ENCODE measurements around the gene TRMT1.
A peak's percentile ranks its signal among the peaks of the same experiment; 100 is the strongest.
"Not testable (repeated sequence)": the region's sequence is repeated elsewhere in the genome, so short reads cannot be mapped to it uniquely, and the experiment has no call there.

TRMT1 gene

DNA sequence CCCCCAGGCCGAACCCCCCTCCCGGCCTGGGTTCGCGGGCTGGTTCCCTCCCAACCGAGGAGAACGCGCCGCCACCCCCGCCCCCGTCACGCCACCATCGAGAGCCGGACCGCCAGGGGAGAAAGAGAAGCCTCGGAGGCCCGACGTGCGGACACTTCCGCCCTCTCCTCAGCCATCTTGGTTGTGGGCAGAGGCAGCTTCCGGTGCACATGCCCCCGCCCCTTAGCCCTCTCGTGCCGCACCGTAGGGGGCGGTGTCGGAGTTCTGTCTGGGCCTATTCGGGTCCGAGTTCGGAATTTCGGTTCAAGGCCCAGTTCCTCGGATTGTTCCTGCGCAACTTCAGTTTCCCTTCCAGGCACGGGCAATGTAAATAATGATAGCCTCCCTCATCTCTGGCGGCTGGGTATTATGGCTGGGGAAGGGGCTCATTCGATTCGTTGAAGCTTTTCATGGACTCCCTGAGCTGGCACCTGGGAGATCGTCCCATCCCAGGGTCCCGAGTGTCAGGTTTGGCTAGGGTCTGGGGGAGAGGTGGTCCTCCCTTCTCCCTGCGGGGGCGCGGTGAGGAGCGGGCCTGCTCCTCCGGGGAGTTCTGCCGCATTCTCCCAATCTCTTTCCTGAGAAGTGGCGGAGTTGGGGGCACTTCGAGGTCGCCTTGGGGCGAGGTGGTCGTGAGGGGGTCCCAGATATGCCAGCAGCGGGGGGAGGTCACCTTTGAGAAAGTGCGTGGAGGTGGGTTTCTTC lies 33.8 kb upstream of the TRMT1 start, which contains the start of the genes IER2 and STX10:
Gene IER2, plus strand, starts transcription at position 225 of the 744 bp plus-strand sequence. CDS start 2,776 bp downstream, outside the sequence.
Gene STX10, minus strand, starts transcription at position 189 of the 744 bp plus-strand sequence. CDS start 202 bp downstream, outside the sequence.
- peak; percentile 78 for DNase-seq

DNA sequence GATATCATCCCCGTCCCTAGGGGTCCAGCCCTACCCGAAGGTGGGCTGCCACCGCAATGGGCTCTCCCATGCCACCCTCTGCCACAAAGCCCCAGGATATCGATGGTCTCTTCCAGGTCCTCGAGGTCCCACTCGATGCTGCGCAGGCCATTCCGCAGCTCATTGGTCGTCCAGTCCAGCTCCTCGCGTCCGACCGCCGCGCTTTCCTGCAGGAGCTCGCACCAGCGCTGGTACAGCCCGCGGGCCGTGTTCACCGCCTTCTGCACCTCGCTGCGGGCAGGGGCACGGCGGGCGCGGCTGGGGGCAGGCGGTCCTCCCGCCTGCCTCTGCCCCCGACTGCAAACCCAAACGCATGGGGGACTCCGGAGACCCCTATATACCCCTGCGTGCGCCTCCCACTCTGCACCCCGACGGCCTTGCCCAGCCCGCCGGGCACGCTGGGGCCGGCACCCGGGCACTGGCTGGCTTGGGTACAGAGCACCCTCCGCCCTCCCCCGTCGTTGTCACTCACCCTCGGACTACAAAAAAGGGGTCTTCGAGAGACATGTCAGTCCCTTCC lies 33.2 kb upstream of the TRMT1 start:
- DNase-seq: no peak

DNA sequence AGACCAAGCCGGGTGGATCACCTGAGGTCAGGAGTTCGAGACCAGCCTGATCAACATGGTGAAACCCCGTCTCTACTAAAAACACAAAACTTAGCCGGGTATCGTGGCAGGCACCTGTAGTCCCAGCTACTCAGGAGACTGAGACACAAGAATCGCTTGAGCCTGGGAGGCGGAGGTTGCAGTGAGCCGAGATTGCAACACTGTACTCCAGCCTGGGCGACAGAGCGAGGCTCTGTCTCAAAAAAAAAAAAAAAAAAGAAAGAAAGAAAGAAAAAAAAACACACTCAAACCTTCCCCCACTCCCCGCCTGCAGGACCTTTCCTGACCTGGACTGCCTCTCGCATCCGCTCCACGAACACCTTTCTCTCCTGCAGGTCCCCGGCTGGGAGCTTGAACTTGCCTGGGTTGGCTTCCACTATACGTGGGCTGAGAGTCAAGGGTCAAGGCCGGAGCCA lies 32.7 kb upstream of the TRMT1 start:
- DNase-seq: not testable (repeated sequence)

DNA sequence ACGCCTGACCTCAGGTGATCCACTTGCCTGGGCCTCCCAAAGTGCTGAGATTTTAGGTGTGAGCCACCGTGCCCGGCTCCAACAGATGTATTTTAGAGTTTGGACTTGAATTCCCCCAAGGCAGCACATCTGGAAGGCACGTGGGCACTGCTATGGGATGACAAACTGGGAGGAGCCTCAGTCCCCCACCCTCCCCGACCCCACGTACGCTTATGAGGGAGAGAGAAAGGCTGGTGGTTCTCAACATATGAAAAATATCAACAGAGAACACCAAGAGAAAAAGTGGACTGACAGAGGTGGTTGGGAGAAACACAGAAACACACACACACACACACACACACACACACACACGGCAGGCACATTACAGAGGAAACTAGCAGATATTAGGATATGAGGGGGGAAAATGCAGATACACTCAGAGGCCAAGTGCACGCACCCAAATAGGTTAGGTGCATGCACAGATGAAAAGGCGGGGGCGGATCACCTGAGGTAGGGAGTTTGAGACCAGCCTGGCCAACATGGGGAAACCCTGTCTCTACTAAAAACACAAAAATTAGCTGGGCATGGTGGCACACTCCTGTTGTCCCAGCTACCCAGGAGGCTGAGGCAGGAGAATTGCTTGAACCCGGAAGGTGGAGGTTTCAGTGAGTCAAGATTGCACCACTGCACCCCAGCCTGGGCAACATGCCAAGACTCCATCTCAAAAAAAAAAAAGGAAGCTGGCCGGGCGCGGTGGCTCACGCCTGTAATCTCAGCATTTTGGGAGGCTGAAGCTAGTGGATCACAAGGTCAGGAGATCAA lies 30.4 kb upstream of the TRMT1 start:
- DNase-seq: no peak

DNA sequence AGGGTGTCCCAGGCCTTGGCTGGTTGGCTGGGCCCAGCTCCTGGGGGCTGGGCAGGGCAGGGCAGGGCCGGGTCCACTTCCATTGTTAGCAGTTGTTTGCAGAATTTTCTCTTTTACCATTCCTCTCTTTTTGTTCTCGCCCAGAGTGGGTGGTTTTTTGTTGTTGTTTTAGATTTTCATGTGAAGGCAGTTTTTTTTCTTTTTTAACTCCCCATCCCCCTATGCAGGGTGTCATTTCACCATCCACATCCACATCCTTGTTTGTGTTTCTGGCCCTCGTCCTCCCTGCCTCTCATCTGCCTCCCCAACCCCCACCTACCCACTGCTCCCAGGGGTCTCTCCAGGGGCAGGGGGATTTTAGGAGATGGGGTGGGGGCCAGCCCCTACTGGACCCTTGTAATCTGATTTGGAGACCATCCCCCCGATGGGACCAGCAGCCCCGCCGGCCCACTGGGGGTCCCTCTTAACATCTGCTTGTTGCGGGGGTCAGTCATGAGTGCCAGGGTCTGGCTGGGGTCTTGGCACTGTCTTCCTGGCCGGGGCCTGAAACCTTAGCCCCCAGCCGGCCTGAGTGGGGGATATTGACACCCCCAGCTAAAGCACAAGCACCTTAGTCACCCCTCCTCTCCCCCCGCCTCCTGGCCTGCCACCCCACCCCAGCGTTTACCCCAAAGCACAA lies 23.2 kb upstream of the TRMT1 start:
- no peak for DNase-seq

DNA sequence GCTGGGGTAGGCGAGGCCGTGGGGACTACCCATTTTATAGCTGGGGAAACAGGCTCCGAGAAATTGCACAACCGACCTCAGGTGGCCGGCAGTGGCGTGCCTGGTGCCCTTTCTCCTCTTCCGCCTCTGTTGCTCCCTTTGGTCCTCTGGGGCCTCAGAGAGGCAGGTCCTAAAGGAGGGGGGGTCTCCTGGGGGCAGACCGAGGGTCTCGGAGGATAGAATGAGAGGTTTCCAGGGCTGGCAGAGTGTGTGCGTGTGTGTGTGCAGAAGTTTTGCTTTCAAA lies 22.3 kb upstream of the TRMT1 start:
- no peak for DNase-seq

DNA sequence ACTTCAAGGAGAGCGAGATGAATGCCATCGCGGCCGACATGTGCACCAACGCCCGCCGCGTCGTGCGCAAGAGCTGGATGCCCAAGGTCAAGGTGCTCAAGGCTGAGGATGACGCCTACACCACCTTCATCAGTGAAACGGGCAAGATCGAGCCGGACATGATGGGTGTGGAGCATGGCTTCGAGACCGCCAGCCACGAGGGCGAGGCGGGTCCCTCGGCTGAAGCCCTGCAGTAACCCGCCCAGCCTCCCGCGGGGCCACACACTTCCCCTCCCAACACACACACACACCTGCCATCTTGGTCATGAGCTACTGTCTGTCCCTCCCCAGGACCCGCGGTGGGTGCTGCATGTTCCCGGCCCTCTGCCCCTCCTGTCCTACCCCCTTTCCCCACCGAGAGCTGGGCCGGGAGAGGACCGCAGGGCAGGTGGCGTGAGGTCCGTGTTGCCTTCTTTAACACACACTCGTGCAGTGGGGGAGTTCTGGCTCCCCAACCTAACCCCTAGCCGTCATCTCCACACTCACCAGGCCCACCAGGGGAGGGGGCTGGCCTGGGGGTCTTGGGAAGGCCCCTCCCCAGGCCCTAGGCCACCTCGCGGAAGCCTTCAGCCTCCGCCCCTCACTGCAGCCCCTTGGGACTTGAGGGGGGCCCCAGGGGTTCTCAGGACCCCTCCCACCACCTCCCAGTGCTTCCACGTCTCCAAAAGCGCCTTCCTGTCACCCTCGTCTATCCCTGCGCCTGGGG lies 21.8 kb upstream of the TRMT1 start:
- no peak for DNase-seq

DNA sequence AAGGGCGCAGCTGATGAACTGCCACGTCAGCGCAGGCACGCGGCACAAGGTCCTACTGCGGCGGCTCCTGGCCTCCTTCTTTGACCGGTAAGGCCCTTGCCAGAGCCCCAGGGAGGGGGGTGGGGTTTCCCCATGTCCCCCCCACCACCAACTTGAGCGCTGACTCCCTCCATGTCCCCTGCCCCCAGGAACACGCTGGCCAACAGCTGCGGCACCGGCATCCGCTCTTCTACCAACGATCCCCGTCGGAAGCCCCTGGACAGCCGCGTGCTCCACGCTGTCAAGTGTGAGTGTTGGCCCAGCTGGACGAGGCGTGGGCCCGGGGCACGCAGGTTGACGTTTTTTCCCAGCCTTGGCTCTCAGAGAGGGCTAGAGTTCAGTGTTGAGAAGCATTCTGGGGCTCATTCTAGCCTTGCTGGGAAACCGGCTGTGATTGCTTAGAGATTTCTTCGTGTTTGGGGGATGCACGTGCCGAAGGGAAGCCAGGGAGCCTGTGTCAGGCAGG lies 20.8 kb upstream of the TRMT1 start:
- DNase-seq: no peak

DNA sequence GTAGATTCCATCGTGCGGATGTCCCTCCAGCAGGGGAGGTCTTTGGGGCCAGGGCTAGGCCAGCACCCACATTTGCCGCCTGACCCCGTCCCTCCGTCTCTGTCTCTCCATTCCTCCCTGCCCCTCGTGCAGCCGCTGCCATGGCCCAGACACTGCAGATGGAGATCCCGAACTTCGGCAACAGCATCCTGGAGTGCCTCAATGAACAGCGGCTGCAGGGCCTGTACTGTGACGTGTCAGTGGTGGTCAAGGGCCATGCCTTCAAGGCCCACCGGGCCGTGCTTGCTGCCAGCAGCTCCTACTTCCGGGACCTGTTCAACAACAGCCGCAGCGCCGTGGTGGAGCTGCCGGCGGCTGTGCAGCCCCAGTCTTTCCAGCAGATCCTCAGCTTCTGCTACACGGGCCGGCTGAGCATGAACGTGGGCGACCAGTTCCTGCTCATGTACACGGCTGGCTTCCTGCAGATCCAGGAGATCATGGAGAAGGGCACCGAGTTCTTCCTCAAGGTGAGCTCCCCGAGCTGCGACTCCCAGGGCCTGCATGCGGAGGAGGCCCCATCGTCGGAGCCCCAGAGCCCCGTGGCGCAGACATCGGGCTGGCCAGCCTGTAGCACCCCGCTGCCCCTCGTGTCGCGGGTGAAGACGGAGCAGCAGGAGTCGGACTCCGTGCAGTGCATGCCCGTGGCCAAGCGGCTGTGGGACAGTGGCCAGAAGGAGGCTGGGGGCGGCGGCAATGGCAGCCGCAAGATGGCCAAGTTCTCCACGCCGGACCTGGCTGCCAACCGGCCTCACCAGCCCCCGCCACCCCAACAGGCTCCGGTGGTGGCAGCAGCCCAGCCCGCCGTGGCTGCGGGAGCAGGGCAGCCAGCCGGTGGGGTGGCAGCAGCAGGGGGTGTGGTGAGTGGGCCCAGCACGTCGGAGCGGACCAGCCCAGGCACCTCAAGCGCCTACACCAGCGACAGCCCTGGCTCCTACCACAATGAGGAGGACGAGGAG lies 18.8 kb upstream of the TRMT1 start:
- no peak for DNase-seq

DNA sequence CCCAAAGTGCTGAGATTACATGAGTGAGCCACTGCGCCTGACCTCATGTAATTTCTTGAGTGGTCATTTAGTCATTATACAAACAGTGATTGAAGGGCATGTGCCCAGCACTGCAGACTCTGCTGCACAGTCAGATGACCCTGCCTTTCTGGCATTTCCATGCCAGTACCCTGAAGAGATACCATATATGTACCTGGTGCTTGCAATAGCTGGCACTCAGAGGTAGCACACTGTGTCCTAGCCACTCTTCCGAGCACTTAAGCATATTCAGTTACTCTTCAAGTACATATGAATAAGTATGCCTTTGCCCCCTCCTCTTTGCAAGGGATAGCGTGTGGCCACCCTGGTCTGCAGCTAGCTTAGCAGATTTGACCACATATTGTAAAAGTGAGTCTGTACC lies 18.1 kb upstream of the TRMT1 start:
- DNase-seq: no peak

DNA sequence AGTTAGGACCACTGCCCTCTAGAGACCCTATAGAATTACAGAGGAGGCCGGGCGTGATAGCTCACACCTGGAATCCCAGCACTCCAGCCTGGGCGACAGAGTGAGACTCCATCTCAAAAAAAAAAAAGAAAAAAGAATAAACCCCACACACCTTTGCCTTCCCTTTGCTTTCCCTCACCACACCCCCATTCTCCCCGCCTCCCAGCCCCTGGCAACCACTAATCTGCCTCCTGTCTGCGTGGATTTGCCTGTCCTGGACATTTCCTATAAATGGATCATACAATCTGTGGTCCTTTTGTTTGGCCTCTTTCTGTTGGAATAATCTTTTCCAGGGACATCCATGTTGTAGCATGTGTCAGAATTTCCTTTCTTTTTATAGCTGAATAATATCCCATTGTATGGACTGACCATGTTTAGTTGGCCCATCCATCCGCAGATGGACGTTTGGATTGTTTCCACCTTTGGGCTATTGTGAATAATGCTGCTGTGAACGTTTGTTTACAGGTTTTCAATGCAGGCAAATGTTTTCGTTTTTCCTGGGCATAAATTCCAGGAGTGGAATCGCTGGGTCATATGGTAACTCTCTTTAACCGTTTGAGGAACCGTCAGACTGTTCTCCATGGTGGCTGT lies 16.8 kb upstream of the TRMT1 start:
- DNase-seq: no peak

DNA sequence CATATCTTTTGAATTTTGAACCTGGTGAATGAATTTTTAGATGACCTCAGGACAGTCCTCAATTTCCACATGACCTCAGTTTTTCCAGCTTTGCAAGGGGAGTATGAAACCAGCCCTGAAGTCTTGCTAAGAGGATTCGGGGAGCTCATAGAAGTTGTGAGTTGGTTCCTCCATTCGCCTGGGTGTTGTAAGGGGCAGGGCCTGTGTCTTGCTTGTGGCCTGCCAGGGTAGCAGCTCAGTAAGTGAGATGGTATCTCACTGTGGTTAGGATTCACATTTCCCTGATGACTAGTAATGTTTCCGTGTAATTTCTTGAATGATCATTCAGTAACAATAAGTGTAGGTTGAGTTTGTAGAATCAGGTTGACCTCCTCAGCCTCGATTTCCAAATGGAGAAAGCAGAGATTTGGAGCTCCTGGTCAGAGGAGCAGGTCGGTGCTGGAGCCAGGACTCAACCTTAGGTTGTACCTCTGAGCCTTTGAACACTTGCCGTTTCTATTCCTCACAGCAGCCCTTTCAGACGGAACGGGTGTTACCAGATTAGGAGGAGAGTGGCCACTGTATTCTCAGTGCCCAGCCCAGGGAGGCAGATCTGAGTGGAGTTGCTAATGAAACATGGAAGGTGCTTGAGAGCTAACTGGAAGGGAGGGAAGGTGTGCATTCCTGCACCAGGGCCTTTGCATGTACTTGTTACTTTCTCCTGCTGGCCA lies 16.1 kb upstream of the TRMT1 start:
- DNase-seq: no peak

DNA sequence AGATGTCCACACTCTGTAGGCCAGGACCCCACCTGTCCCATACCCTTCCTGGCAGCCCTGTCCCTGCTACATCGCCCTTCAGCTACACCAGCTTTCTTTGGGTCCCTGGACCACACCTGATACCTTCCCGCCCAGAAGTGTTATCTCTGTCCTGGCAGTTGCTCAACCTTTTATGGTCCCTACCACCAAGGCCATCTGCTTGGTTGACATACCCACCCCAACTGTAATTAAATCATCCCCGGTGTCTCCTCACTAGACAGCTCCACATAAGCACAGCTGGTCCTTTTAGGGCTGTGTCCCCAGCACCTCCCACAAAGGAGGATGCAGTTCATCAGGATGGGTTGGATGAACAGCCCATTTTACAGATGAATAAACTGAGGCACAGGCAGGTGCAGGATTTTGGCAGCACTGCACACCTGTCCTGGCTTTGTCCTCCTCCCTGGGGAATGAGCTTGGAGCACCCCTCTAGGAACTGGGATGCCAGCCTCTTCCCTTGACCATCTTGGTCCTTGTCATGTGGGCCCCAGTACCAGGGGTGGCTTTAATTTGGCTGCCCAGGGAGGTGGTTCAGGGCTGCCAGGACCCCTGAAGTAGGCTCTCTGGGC lies 14.4 kb upstream of the TRMT1 start:
- no peak for DNase-seq

DNA sequence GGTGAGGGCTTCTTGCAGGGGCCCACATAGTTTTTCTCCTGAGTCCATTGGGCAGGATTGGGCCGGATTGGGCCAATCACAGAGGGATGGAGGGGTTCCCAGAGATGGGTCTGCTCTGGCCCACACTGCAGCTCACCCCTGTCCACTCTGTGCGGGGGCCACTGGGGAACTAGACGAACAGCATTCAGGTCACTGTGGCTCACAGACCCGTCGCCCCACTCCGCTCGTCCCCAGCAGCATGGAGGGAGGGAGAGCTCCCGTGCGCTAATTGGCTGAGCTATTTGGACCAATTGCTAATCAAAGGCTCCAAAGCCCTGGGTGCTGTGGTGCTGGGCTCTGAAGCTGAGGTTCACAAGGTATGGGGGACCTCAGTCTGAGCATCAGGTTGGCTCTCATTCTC lies 12.8 kb upstream of the TRMT1 start:
- no peak for DNase-seq

DNA sequence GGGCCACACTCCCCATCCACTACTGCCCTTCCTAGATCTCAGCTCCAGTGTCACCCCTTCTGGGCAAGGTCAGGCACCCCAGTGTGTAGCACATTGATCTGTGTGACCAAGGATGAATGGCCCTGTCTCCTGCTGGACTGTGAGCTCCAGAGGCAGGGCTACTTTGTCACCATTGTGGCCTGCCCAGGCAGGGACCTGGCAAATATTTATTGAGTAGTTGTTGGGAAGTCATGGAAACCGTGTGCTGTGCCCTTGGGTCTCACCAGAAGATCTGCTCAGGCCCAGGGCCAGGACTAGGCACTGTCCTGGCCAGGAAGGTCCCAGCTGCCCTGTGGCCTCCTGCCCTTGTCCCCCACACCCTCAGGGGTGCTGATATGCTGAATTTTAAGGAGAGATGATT lies 12.0 kb upstream of the TRMT1 start:
- no peak for DNase-seq

DNA sequence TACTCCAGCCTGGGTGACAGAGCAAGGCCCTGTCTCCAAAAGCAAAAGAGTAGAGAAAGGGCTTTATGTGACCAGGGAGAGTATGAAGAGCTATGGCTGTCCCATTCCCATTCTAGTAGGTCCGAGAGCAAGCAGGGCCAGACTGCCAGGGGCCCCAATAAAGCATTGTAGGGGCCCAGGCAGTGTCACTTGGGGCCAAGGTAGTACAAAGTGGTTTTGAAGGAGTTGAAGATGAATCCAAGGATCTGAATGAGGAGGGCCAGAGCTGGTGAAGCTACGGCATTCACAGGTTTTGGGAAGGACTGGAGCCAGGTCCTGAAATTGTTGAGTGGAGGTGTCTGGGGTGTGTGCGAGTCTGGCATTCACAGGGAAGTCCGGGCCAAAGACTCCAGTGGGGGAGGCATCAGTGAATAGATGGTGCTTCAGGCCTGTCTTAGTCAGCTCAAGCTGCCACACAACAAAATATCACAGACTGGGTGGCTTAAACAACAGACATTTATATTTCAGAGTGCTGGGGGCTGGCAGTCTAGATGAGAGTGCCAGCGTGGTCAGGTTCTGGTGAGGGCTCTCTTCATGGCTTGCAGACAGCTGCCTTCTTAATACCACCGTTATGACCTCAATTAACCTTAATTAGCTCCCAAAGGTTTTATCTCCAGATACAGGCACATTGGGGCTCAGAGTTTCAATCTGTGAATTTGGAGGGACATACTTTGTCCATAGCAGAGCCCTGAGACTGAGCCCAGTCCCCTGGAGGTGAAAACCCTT lies 11.5 kb upstream of the TRMT1 start:
- DNase-seq: no peak

DNA sequence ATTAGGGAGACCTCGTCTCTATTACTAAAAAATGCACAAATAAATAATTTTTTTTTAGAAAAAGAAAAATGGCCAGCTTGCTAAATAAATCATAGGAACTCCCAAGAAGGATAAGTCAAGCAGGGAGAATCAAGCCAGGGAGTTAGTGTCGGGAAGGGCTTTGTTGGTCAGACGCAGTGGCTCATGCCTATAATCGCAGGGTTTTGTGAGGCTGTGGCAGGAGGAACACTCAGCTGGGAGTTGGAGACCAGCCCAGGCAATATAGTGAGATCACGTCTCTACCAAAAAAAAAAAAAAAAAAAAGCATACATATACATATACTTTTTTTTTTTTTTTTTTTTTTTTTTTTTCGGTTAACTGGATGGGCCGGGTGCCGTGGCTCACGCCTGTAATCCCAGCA lies 10.5 kb upstream of the TRMT1 start:
- no peak for DNase-seq
